NK-92 (cell line): ENCODE measurements around the gene KDM6B.

Source experiments
- DNase-seq: peaks from one replicate; lab custom pipeline; 2025; ENCODE audit not compliant: unreplicated experiment; lab: John Stamatoyannopoulos, UW

The KDM6B gene

GRCh38 chr17:7867881-7868329 is 33.9 kb downstream of the KDM6B start:
- no peak for DNase-seq

DNA sequence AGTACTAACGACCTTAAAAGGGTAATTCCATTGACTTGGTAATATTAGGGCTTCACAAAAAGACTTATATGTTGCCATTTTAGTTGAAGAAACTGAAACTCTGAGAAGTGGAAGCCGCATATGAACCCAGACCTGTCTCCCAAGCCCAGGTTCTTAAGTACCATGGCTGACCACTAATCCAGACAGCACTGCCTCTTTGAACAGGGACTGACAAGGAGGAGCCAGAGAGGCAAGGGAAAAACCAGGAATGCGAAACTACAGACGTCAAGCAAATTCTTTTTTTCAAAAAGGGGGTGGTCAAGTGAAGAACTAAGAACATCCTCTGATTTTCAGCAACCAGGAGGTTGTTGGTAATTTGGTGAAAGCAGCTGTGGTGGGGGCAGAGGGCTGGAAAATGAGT is 39.0 kb downstream of the KDM6B start:
- no peak for DNase-seq

GRCh38 chr17:7875804-7876370 is 41.9 kb downstream of the KDM6B start:
- no peak for DNase-seq

DNA sequence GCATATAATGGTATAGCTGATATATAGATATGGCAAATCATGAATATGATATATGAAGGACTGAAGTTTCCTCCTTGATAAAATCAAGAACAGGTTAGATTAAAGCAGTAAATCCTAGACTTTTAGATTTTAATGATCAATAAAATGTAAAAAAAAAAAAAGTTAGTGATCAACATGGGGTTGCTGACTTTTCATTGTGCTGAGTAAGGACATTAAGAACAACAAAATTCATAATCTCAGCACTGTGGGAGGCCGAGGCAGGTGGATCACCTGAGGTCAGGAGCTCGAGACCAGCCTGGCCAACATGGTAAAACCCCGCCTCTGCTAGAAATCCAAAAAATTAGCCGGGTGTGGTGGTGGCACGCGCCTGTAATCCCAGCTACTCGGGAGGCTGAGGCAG is 44.2 kb downstream of the KDM6B start:
- DNase-seq, result no peak

GRCh38 chr17:7880076-7880868 is 46.3 kb downstream of the KDM6B start:
- DNase-seq, result no peak

- DNase-seq, result no peak
Measured at GRCh38 chr17:7881276-7882054, 47.4 kb downstream of the KDM6B start.

GRCh38 chr17:7882068-7882467 is 48.1 kb downstream of the KDM6B start:
- DNase-seq, result no peak

DNA sequence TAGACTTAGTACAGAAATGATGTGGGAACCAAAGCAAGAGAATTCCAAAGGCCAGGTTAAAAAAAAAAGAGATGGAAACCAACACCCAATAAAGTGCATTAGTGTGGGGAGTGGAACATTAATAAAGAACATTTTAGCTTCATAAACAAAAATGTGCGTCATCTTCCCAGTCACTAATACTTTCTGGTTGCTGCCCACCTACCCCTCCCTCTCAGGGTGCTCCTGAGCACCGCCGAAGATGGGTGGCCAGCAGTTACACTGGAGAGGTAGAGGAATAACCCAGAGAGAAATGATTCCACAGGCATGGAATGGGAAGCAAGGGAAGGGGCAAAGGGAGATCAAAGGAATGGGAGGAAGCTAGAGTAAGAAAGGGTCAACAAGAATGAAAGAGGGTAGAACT is 48.6 kb downstream of the KDM6B start:
- no peak for DNase-seq
